Body of pancreas (tissue), 4 donors: ENCODE data around the gene ANKRD13B. TPM values are rescaled to one million over a fixed set of nuclear protein-coding genes. Genes with fewer than 3 reads are reported as not detected.

Experiments used
- ATAC-seq: fragments of 150-250 bp; one replicate; pipeline ENCODE4 v1.9.1; 2016
- DNase-seq, 4 donors: peaks; one replicate each; pipeline ENCODE4 v3.0.0-alpha.2; 2019
- H3K27ac ChIP-seq, 4 donors: fragments of 200-600 bp; sonication (generic); 1 replicate in 3 of 4; 2 replicates in 1 of 4; pipeline versions ENCODE4 v1.5.1 to v1.6.1; 2016 to 2019; ENCODE audit warnings: mild to moderate bottlenecking in 1 of 4, mixed read lengths in 1 of 4, moderate library complexity in 1 of 4
- H3K27me3 ChIP-seq, 2 donors: fragments of 200-600 bp; sonication (generic); one replicate each; pipeline ENCODE4 v1.6.0; 2016; ENCODE audit warnings: mild to moderate bottlenecking in 1 of 2
- H3K36me3 ChIP-seq, 2 donors: fragments of 200-600 bp; sonication (generic); replicated peaks in 1 of 2; 2 replicates each; pipeline ENCODE4 v1.5.1; 2016; ENCODE audit warnings: low read depth in 2 of 2; ENCODE audit not compliant: insufficient read depth in 1 of 2
- H3K4me1 ChIP-seq: fragments of 200-600 bp; sonication (generic); one replicate; pipeline ENCODE4 v1.6.0; 2016
- H3K4me3 ChIP-seq, 2 donors: fragments of 200-600 bp; sonication (generic); 1 replicate in 1 of 2; 2 replicates in 1 of 2; pipeline ENCODE4 v1.5.1; 2016 to 2019
- H3K9me3 ChIP-seq, 3 donors: fragments of 200-600 bp; sonication (generic); 1 replicate in 2 of 3; 2 replicates in 1 of 3; pipeline ENCODE4 v1.5.1; 2016
- CTCF ChIP-seq, 7 experiments: fragments of 450-650 bp in 4 of 7; fragments of 200-600 bp in 3 of 7; sonication (generic) in 3 of 7; IDR thresholded peaks; one replicate each; pipeline ENCODE4 v1.5.1; 2016 to 2019; ENCODE audit warnings: antibody characterized with exemption in 7 of 7
- POLR2A ChIP-seq, 3 donors: fragments of 450-650 bp; IDR thresholded peaks; one replicate each; pipeline ENCODE4 v1.6.1; 2016; ENCODE audit warnings: antibody characterized with exemption in 3 of 3, mild to moderate bottlenecking in 2 of 3
- WGBS, 2 donors: methylation state at CpG; one replicate each; pipeline ENCODE4 v1.1.5; 2017; 5-methylcytosine and 5-hydroxymethylcytosine counted together
- intact Hi-C: fragments of 100-400 bp; cut with DNase I; formaldehyde crosslinking; loops from one replicate; pipeline ENCODE4 v1.15.1; 2023
- total RNA-seq, 2 donors: library from RNA; depleted of rRNA; stranded (reverse); fragments of >200 nt; gene quantifications; one replicate each; pipeline ENCODE4 v1.1.0, GENCODE V29; 2016

ANKRD13B gene
- total RNA-seq, 2 donors from 2014 or later = 4.3 to 8.0 TPM

- ATAC-seq (peak; percentile 63), DNase-seq (peak; percentile 33 to 65 (median 40))
- Histone ChIP-seq H3K36me3 (no peaks in the 10 kb centered on the region), H3K27me3 (peaks cover 0 to 13% of the 10 kb centered on the region in 2 donors), H3K4me1 (peaks cover 21% of the 10 kb centered on the region), H3K9me3 (no peaks in the 10 kb centered on the region), H3K27ac (no peak within 1 kb of the TSS), H3K4me3 (peak within 1 kb of the TSS; percentile 7 to 11)
- 4 to 32% methylated on average over 12 to 77 of the region's 77 CpGs for WGBS, 2 donors
- TF ChIP-seq CTCF (IDR thresholded peaks at IDR 0.05) = no peak
- no peak for TF ChIP-seq POLR2A (IDR thresholded peaks at IDR 0.05)
- intact Hi-C loops = no loop called here
Observed at GRCh38 chr17:29622337-29623282, 29.7 kb downstream of the ANKRD13B start, which contains the start of gene CORO6. Gene CORO6, minus strand, starts transcription at chr17:29622912. Its CDS starts 1,491 bp downstream, at chr17:29621421.

GRCh38 chr17:29623283-29623647 is 30.3 kb downstream of the ANKRD13B start:
- peaks cover 0 to 11% of the 10 kb centered on the region in 2 donors for H3K27me3 ChIP-seq
- no peaks in the 10 kb centered on the region for H3K9me3 ChIP-seq
- intact Hi-C loops = no loop called here
- H3K36me3 ChIP-seq = no peaks in the 10 kb centered on the region
- 53 to 63% methylated on average over 4 of the region's 4 CpGs for WGBS, 2 donors
- H3K27ac ChIP-seq = no peak overlapping the region
- H3K4me1 ChIP-seq = peaks cover 14% of the 10 kb centered on the region
- no peak overlapping the region for H3K4me3 ChIP-seq
- no peak for TF ChIP-seq POLR2A (IDR thresholded peaks at IDR 0.05)
- no peak for TF ChIP-seq CTCF (IDR thresholded peaks at IDR 0.05)
- DNase-seq = no peak
- ATAC-seq = no peak

- Histone ChIP-seq H3K27me3 (peaks cover 0 to 11% of the 10 kb centered on the region in 2 donors), H3K4me3 (no peak overlapping the region), H3K4me1 (peaks cover 12% of the 10 kb centered on the region), H3K27ac (no peak overlapping the region), H3K36me3 (no peaks in the 10 kb centered on the region), H3K9me3 (no peaks in the 10 kb centered on the region)
- 75 to 76% methylated on average over 4 of the region's 4 CpGs for WGBS, 2 donors
- ATAC-seq = no peak
- no peak for TF ChIP-seq CTCF (IDR thresholded peaks at IDR 0.05)
- TF ChIP-seq POLR2A (IDR thresholded peaks at IDR 0.05) = no peak
- no peak for DNase-seq
- intact Hi-C loops = no loop called here
Observed at GRCh38 chr17:29624586-29624985, 31.7 kb downstream of the ANKRD13B start.

GRCh38 chr17:29625037-29625750 is 32.3 kb downstream of the ANKRD13B start:
- ATAC-seq (no peak), DNase-seq (no peak)
- Histone ChIP-seq H3K36me3 (no peaks in the 10 kb centered on the region), H3K27ac (no peak overlapping the region), H3K27me3 (peaks cover 0 to 11% of the 10 kb centered on the region in 2 donors), H3K4me1 (peaks cover 12% of the 10 kb centered on the region), H3K9me3 (no peaks in the 10 kb centered on the region), H3K4me3 (no peak overlapping the region)
- 92 to 93% methylated on average over 8 of the region's 8 CpGs for WGBS, 2 donors
- intact Hi-C loops = no loop called here
- no peak for TF ChIP-seq CTCF (IDR thresholded peaks at IDR 0.05)
- TF ChIP-seq POLR2A (IDR thresholded peaks at IDR 0.05) = no peak
